ENCODE data around the gene PPP1R15B.

PPP1R15B gene

GRCh38 chr1:204406621-204407020, 5.0 kb downstream of the PPP1R15B start:
- no peak for FAIRE-seq
- no peak for DNase-seq (ENCODE audit: extremely low spot score, insufficient read length, low read depth)

- FAIRE-seq (no peak), DNase-seq (ENCODE audit: extremely low spot score, insufficient read length, low read depth) (no peak)
Measured at GRCh38 chr1:204405988-204406387, 5.6 kb downstream of the PPP1R15B start.

- no peak for DNase-seq (ENCODE audit: extremely low spot score, insufficient read length, low read depth)
- FAIRE-seq = no peak
Measured at GRCh38 chr1:204404629-204405028, 7.0 kb downstream of the PPP1R15B start.

- DNase-seq (ENCODE audit: extremely low spot score, insufficient read length, low read depth) = no peak
- FAIRE-seq = no peak
Measured at GRCh38 chr1:204402391-204402790, 9.2 kb downstream of the PPP1R15B start.

- FAIRE-seq (no peak), DNase-seq (ENCODE audit: extremely low spot score, insufficient read length, low read depth) (no peak)
Measured at GRCh38 chr1:204401730-204402129, 9.9 kb downstream of the PPP1R15B start.

GRCh38 chr1:204400882-204401510, 10.6 kb downstream of the PPP1R15B start:
- no peak for FAIRE-seq
- no peak for DNase-seq (ENCODE audit: extremely low spot score, insufficient read length, low read depth)

GRCh38 chr1:204398197-204399125, 13.2 kb downstream of the PPP1R15B start:
- FAIRE-seq (peak; percentile 87), DNase-seq (ENCODE audit: extremely low spot score, insufficient read length, low read depth) (peak; percentile 65)

GRCh38 chr1:204396015-204396583, 15.5 kb downstream of the PPP1R15B start:
- FAIRE-seq = no peak
- no peak for DNase-seq (ENCODE audit: extremely low spot score, insufficient read length, low read depth)

- DNase-seq (ENCODE audit: extremely low spot score, insufficient read length, low read depth) (no peak), FAIRE-seq (no peak)
Measured at GRCh38 chr1:204391629-204392028, 20.0 kb downstream of the PPP1R15B start.

- FAIRE-seq = no peak
- no peak for DNase-seq (ENCODE audit: extremely low spot score, insufficient read length, low read depth)
Measured at GRCh38 chr1:204390751-204391466, 20.7 kb downstream of the PPP1R15B start.

- DNase-seq (ENCODE audit: extremely low spot score, insufficient read length, low read depth) (no peak), FAIRE-seq (no peak)
Measured at GRCh38 chr1:204385727-204386126, 25.9 kb downstream of the PPP1R15B start.

GRCh38 chr1:204384636-204385352, 26.8 kb downstream of the PPP1R15B start:
- FAIRE-seq (no peak), DNase-seq (ENCODE audit: extremely low spot score, insufficient read length, low read depth) (no peak)

GRCh38 chr1:204383163-204383904, 28.3 kb downstream of the PPP1R15B start:
- FAIRE-seq (no peak), DNase-seq (ENCODE audit: extremely low spot score, insufficient read length, low read depth) (no peak)

- FAIRE-seq = no peak
- DNase-seq (ENCODE audit: extremely low spot score, insufficient read length, low read depth) = no peak
Measured at GRCh38 chr1:204382714-204383083, 28.9 kb downstream of the PPP1R15B start.

GRCh38 chr1:204380293-204380831, 31.3 kb downstream of the PPP1R15B start:
- DNase-seq (ENCODE audit: extremely low spot score, insufficient read length, low read depth) (no peak), FAIRE-seq (no peak)

- FAIRE-seq = peak; percentile 76
- peak; percentile 35 for DNase-seq (ENCODE audit: extremely low spot score, insufficient read length, low read depth)
Measured at GRCh38 chr1:204377800-204378668, 33.6 kb downstream of the PPP1R15B start.

GRCh38 chr1:204376919-204377799, 34.5 kb downstream of the PPP1R15B start:
- FAIRE-seq = no peak
- DNase-seq (ENCODE audit: extremely low spot score, insufficient read length, low read depth) = no peak
